GM19438 (cell line): Measurements from ENCODE around the gene CASP9.
"Not testable (repeated sequence)": the region's sequence is repeated elsewhere in the genome, so short reads cannot be mapped to it uniquely, and the experiment has no call there.

Experiments
- ATAC-seq: cut with Tn5 transposase; IDR thresholded peaks from one replicate; pipeline ENCODE4 v1.9.1; 2021; ENCODE audit warnings: low read depth; ENCODE audit not compliant: unreplicated experiment

The CASP9 gene

GRCh38 chr1:15471723-15472122 lies 52.3 kb downstream of the CASP9 start:
- not testable (repeated sequence) for ATAC-seq

- ATAC-seq: not testable (repeated sequence)
Observed at GRCh38 chr1:15471067-15471466, 52.9 kb downstream of the CASP9 start.

DNA sequence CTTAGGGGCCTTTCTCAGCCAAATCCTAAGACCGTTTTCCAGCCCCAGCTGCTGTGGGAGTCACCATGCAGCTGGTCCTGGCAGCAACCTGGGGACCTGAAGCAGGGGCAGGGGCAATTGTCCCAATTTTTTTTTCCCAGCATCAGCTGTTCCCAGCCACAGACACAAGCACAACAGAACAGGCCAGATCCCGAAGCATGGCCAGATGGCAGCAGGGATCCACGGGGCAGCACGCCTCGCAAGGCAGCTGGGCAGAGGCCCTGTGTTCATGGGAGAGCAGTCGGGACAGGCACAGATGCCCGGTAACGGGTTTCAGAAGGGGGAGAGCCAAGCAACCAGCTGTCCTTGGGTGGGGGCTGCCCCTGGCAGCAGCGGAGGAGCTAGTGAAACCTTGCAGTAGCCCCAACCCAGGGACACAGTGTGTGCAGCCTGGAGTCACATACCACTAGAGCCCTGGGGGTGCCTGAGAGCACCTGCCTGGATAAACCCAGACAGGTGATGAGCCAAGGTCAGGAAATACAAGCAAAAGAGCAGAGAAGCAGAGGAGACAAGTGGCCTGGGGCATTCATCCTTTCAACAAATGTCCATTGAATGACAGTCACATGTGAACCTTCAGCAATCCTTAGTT lies 54.1 kb downstream of the CASP9 start:
- not testable (repeated sequence) for ATAC-seq

DNA sequence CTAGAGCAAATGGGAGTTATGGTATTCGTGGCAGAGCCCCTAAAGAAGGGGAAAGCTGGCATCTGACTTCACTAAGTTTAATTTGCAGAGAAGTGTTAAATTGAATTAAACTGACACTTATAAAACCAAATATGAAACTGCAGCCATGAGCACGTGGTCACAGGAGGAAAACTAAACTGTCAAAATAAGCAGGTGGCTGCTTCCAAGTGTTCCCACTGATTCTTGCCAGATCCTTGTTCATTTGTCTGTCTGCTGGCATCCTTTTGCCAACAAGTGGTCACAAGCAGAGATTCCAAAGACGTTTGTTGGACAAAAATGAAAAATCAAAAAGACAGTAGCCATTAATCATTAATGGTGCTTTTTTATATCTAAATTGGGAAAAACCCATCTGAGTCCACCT lies 54.7 kb downstream of the CASP9 start:
- ATAC-seq: no peak

DNA sequence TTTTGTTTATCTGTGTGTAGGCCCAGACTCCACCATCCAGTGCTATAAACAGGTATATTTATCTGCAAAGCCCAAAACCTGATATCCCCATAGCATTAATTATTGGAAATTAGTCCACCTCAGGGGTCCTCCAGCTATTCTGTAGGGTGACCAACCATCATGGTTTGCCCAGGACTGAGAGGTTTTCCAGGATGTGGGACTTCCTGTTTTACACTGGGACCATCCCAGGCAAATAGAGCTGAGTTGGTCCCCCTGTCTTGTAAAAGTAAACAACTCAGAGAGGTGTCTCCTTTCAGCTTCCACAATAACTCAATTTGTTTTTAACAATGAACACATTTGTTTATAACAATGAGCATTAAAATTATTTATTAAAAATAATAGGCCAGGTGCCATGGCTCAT lies 55.9 kb downstream of the CASP9 start:
- no peak for ATAC-seq

- not testable (repeated sequence) for ATAC-seq
Observed at GRCh38 chr1:15466955-15467625, 56.9 kb downstream of the CASP9 start.

DNA sequence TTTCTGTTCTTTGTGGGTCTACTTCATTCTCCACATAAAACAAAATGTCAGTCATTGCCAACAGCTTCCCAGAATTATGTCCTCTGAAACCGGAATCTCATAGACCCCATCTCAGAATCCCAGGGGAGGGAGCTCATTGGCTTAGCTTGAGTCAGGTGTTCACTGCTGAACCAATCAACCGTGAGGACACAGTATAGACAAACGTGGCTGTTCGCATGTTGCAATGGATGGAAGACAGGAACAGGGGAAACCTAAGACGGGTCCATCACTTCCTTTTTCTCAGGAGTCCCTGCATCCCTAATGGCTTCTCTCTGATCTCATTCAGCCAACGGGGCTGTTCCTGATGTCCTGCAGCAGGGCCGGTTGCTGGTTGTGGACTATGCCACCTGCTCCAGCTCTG lies 58.3 kb downstream of the CASP9 start:
- ATAC-seq: no peak

- not testable (repeated sequence) for ATAC-seq
Observed at GRCh38 chr1:15463926-15464322, 60.1 kb downstream of the CASP9 start.

DNA sequence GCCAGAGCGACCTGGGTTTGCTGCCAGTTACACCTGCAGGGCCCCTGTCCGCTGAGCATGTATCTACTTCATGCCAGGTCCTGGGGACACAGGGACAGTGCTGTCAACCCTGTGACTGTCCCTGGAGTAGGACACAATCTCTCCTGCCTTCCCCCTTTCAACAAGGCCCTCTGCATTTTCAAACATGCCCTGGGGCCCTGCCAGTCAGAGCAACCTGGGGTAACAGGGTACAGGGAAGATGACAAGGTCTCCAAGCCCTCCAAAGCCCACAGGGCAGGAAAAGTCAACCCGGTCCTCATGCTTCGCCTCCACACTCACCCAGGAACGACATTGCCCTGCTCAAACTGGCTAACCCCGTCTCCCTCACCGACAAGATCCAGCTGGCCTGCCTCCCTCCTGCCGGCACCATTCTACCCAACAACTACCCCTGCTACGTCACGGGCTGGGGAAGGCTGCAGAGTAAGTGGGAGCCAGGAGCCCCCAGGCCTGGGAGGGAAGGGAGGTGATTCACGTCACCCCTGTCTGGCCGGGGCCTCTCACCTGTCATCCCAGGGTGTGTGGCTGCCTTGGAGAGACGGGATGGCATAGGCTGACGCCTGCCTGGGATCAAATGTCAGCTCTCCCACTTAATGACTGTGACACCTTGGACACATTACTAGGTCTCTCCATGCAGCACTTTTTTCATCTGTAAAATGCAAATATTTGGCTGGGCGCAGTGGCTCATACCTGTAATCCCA lies 60.8 kb downstream of the CASP9 start:
- ATAC-seq: not testable (repeated sequence)

DNA sequence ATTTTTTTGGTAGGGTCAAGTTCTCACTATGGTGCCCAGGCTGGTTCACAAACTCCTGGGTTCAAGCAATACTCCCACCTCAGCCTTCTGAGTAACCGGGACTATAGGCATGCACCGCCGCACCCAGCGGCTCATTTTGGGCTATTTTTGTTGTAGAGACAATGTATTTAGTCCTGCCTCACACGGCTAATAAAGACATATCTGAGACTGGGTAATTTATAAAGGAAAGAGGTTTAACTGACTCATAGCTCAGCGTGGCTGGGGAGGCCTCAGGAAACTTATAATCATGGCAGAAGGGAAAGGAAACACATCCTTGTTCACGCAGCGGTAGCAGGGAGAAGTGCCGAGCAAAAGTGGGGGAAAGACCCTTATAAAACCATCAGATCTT lies 63.3 kb downstream of the CASP9 start:
- ATAC-seq: no peak

GRCh38 chr1:15459771-15460707 lies 64.0 kb downstream of the CASP9 start:
- no peak for ATAC-seq

DNA sequence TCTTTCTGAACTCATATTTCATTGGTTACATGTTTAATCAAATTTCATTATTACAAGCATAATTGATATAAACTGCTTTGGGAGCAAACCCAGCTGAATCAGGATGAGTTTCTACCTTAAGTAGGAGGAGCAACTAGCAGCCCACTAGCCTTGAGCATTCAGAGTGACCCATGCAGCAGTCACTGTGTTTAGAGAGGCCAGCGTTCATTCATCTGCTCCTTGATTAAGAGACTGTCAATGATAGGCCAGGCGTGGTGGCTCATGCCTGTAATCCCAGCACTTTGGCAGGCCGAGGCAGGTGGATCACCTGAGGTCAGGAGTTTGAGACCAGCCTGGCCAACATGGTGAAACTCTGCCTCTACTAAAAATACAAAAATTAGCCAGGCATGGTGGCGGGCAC lies 65.6 kb downstream of the CASP9 start:
- ATAC-seq: not testable (repeated sequence)

DNA sequence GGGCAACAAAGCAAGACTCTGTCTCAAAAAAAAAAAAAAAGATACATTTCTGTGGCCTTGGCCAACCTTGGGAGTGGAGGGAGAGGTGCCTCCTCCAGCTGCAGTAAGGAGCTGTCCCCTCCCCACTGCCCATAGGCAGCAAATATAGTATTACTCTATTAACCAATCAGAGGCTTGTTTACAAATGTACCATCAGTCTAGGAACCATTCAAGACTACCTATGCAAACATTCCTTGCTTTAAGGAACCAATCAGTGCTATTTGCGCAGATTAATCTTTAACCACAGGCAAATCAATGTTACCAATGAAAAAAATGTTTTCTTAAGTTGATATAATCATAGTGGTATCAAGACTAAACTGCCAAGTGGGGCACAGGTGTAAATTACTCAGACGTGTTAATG lies 66.4 kb downstream of the CASP9 start:
- no peak for ATAC-seq

DNA sequence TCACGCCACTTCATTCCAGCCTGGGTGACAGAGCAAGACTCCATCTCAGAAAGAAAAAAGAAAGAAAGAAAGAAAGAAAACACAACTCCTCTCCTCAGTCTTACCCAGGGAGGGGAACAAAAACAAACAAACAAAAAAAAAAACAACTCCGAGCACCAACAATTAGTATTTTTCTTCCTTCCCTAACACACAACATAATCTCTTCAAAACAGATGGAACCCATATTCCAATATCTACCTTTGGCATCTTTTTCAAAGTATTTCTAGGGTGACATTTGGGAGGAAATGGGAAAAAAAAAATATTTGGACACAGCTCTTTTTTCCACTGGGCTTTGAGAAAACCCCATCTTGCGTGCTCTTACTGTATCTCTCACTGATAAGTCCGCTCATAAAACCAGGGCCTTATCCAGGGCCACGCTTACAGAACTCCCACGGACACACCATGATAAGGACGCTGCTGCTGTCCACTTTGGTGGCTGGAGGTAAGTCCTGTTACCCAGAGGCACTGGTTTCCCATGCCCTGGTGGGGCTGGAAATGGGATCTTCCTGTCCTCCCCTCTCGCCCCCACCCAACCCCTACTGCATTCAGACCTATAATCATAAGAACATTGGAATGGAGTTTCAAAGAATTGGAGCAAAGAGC lies 67.6 kb downstream of the CASP9 start, which contains the start of gene CELA2A:
Gene CELA2A (plus strand): TSS at position 420 of the 642 bp plus-strand sequence. CDS start 22 bp downstream, at position 442.
- ATAC-seq: no peak

DNA sequence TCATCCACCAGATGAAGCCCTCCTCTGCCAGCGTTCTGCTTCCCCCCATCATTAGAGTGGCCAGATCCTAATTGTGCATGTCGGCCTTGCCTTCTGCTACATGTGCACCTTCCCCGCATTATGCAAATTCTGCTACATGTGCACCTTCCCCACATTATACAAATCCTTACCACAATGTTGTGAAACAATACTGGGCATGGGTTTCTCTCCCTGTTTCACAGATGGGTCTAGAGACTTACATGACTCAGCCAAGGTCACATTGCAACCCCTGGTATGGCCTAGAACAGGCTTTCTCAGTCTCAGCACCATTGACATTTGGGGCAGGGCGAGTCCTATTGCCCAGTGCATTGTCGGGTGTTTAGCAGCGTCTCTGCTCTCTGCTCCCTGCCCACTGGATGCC lies 68.5 kb downstream of the CASP9 start:
- no peak for ATAC-seq

DNA sequence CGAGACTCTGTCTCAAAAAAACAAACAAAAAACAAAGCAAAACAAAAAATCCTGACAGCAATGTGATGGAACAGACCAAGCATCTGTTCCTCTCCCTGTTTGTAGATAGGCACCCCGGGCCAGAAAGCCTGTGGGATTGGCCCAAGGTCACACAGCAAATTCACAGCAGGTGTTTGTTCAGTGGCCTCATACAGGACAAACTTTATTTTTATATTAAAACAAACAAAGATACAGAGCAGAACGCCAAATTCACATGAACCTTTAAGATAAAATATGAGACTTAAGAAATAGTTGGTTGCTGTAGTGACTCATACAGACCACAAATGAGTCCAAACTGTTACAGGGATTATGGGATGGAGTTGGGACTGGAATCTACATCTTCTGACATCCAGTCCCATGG lies 69.8 kb downstream of the CASP9 start:
- ATAC-seq: no peak

- no peak for ATAC-seq
Observed at GRCh38 chr1:15453734-15454133, 70.3 kb downstream of the CASP9 start.

DNA sequence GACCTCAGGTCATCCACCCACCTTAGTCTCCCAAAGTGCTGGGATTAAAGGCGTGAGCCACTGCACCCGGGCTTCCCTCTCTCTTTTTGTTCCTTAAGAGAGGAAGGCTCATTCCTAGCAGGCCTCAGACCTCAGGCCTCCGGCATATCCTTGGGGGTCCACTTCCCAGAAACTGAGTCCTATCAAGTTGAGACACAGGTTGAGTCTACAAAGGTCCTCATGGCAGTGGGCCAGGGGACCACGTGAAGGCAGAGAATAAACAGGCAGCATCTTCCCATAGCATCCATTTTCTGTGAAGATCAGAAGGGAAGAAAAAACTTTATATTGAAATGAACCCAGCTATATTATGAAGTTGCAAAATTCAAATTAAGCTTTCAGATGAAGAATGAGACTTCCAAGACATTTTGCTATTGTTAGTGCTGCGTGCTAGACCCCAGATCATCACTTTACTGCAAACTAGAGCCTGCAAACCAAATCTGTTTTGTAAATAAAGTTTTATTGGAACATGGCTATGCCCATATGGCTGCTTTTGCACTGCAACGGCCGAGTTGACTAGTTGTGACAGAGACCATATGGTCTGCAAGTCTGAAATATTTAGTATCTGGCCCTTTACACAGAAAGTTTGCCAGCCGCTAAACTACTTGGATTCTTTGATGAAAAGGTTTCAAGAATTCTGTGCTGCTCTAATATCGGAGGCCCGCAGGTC lies 71.0 kb downstream of the CASP9 start:
- ATAC-seq: no peak

- ATAC-seq: no peak
Observed at GRCh38 chr1:15452216-15452615, 71.8 kb downstream of the CASP9 start.
